Dermis blood vessel endothelial cell (primary cell): ENCODE measurements around the gene TOPORS. TPM values are rescaled to one million over a fixed set of nuclear protein-coding genes. Genes with fewer than 3 reads are reported as not detected.
A peak's percentile ranks its signal among the peaks of the same experiment; 100 is the strongest.
"Not testable (repeated sequence)": the region's sequence is repeated elsewhere in the genome, so short reads cannot be mapped to it uniquely, and the experiment has no call there.

Experiments
- DNase-seq: peaks from one replicate; pipeline ENCODE4 v3.0.0; 2010
- total RNA-seq: library from RNA; depleted of rRNA; stranded (reverse); fragments of >200 nt; gene quantifications from 2 replicates; pipeline ENCODE4 v1.2.3, GENCODE V29; 2014

The TOPORS gene
- total RNA-seq, 1 donor from 2014 or later, result 53.3 TPM

- no peak for DNase-seq
Measured at GRCh38 chr9:32565967-32566366, 13.6 kb upstream of the TOPORS start.

DNA sequence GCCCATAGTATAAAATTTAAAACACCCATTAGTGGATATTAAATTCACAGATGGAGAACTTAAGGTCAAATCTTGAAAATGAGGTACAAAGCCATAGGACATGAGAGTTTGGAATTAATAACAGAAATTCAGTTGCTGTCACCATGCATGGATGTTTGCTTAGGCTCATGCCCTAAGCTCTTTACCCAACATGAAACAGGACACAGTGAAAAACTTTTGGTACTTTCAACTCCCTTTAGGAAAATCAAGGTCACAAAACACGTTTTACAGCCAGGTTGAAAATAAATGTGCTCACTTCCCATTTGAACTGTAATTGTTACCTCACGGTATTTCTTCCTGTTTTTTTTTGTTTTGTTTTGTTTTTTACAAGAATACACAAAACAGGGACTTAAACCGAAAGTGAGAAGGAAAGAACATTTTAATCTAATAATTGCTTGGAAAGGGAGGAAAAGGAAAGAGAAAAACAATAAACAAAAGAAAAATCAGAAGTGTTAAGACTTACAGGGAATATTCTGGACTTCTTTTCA is 6.1 kb upstream of the TOPORS start:
- DNase-seq, result peak; percentile 17

DNA sequence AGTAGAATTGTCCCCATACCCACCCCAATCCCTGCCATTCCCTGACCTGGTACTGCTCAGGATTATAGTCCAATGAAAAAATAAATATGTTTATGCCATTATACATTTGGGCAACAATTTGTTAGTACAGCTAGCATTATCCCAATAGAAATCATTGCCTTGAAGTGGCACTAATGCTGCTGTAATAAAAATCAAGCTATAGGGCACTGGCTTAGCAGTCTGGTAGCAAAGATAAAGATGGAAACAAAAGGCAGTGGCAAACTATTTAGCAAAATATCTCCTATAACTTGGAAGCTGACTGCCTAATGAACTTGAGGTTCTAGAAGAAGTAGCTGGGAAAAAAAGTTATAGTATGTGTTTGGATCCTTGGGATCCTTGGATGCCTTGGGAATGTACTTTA is 2.2 kb upstream of the TOPORS start:
- DNase-seq, result no peak

GRCh38 chr9:32554107-32554506 is 1.7 kb upstream of the TOPORS start:
- DNase-seq, result peak; percentile 15

GRCh38 chr9:32551276-32552051 is 922 bp downstream of the TOPORS start:
- peak; percentile 57 for DNase-seq

DNA sequence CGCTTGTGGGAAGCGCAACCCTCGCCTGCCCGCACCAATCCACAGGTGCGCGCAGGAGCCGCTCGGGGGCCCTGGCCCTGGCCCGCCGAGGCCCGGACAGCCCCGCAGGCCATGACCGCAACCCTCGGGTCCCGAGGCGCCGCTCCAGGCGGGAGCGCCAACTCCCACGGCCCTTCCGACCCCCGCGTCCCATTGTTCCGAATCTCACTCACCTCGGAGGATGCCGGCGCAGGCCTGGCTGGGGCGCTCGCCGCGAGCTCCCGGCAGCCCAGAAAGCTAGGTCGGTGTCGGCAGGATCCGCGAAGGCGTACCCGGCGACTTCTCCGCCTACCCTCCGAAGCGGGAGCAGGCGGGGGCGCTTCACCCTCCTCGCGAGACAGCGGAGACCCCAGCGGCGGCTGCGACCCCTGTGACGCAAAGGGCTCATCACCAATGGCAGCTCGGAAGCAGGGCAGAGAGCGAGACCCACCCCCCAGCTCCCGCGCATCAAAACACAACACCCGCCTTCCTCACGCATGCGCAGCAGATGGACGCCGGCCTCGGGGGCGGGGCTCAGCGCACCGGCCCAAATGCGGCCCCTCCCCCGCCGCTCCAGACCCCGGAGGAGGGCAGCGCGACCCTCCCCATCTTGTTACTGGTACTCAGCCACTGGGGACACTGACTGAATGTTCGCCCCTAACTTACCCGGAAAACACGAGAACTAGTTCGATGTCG is 1.7 kb downstream of the TOPORS start:
- peak; percentile 97 for DNase-seq

GRCh38 chr9:32550150-32550561 is 2.2 kb downstream of the TOPORS start:
- peak; percentile 54 for DNase-seq

- not testable (repeated sequence) for DNase-seq
Measured at GRCh38 chr9:32548213-32548612, 4.2 kb downstream of the TOPORS start.

DNA sequence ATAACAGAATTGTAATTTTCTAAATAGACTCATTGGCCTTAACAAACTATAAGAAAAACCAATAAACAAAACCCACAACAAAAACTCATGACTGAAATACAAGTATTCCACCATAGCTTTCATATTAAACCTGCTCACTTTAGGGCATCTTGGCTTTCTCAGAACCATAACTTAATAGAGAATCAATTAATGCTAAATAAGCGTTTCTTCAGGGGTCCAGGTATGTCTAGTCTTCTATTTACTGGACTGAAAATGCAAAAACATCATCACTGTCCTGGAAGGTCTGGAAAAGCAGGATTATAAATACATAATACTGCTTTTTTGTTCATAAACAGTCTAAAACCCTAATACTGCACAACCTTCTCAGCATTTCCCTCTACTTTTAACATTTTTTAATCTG is 6.5 kb downstream of the TOPORS start:
- DNase-seq, result no peak

DNA sequence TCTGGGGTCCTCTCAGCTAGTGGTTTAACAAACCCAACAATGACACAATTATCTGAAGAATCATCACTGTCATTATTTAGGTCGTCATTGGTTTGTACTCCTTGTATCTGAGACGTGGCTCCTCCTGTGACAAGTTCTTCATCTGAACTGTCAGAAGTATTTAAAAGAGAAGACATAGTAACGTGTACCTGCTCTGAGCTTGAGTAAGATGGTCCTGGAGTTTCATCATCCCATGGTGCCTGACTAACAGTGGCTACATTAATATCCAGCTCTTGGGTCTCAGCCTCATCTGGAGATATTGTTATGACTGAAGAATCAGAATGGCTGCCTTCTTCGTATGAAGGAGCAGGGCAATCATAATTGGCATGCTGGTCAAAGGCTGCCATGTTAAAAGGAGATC is 9.3 kb downstream of the TOPORS start:
- no peak for DNase-seq

GRCh38 chr9:32533816-32534215 is 18.6 kb downstream of the TOPORS start:
- DNase-seq, result no peak

DNA sequence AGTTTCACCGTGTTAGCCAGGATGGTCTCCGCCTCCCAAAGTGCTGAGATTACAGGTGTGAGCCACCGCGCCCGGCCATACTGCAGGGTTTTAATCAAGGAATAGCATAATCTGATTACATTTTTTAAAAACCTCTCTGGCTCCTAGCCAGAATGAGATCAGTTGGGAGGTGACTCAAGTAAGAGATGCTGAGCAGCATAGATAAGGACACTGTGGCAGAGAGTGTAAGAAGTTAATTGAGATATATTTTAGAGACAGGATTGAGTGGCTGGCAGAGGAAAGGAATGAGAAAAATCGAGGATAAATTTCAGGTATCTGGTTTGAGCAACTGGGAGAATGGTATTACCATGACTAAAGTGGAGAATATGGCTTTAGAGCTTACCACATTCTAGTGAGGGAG is 19.1 kb downstream of the TOPORS start:
- no peak for DNase-seq

DNA sequence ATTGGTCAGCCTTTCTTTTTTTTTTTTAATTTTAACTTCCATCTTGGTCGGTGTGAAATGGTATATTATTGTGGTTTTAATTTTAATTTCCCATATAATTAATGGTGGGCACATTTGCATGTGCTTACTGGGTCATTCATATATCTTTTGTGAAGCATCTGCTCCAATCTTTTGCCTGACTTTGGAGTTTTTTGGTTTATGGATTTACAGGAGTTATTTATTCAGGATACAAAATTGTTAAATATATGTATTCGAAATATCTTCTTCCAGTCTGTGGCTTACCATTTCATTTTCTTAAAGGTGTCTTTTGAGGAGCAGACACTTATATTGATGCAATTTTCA is 25.7 kb downstream of the TOPORS start:
- no peak for DNase-seq

- DNase-seq, result peak; percentile 97
Measured at GRCh38 chr9:32526041-32526706, 26.2 kb downstream of the TOPORS start, which contains the start of gene RIGI. TSS of gene RIGI (minus strand) at chr9:32526196. CDS start at chr9:32526166, 30 bp downstream.

DNA sequence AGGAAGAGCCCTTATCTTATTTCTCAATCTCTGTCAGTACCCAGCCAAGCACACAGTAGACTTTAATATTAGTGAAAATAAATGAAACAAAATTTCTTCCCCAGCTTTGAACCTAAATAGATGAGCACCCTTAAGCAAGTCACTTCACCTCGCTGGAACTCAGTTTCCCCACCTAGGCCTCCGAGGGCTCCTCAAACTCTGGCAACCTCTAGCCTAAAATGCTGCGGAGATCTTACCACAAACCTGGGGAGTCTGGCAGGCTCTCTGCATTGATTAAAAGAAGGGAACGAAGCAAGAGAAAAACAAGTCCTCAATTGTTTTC is 26.7 kb downstream of the TOPORS start:
- DNase-seq, result no peak

GRCh38 chr9:32524892-32525708 is 27.3 kb downstream of the TOPORS start:
- DNase-seq, result peak; percentile 43

GRCh38 chr9:32524558-32524891 is 27.9 kb downstream of the TOPORS start:
- not testable (repeated sequence) for DNase-seq

DNA sequence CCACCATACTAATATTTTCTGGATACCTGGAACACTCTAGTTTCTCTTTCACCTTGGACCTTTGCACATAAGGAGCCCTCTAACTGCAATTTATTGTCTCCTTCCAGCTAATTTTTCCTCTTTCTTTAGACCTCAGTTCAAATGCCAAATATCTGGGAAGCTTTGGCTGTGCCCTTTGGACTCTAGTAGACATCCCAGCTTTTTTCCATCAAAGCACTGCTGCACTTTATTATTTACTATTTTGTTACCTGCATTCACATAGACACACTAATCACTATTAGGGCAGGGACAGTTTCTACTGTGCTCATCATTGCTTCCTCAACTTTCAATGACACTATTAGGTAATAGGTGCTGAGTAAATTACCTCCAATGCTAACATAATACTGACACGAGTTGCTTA is 28.5 kb downstream of the TOPORS start:
- DNase-seq, result no peak

- DNase-seq, result no peak
Measured at GRCh38 chr9:32518276-32518675, 34.1 kb downstream of the TOPORS start.

DNA sequence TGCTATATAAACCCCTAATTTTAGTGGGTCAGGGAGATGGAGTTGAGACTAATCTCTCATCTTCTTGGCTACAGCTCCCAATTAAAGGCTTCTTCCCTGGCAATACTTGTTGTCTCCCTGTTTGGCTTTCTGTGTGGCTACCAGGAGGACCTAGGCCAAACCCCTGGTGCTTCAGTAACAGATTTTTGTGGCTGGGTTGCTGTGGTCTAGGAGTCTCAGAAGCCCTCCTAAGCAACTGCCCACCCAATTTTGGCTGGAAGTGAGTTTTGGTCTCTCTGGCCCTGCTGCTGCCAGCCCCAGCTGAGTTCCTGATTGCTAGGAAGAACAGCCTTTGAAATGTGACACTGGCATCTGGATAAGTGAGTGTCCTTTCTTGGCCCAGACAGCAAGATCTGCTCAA is 36.1 kb downstream of the TOPORS start:
- DNase-seq, result no peak

DNA sequence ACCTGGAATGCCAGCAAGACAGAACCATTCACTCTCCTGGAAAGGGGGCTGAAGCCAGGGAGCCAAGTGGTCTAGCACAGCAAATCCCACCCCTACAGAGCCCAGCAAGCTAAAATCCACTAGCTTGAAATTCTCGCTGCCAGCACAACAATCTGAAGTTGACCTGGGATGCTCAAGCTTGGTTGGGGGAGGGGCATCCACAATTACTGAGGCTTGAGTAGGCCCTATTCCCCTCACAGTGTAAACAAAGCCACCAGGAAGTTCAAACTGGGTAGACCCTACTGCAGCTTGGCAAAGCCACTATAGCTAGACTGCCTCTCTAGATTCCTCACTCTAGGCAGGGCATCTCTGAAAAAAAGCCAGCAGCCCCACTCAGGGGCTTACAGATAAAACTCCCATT is 43.7 kb downstream of the TOPORS start:
- no peak for DNase-seq

GRCh38 chr9:32503008-32503407 is 49.4 kb downstream of the TOPORS start:
- DNase-seq, result no peak

GRCh38 chr9:32502464-32502863 is 49.9 kb downstream of the TOPORS start:
- DNase-seq, result peak; percentile 95
